ENCODE results near the gene ARHGEF7.
"Not testable (repeated sequence)": the region's sequence is repeated elsewhere in the genome, so short reads cannot be mapped to it uniquely, and the experiment has no call there.

Gene ARHGEF7

GRCh38 chr13:111071120-111071519 is 44.0 kb upstream of the ARHGEF7 start:
- H2BK120ac ChIP-seq (ENCODE audit: insufficient read depth, low read length, poor library complexity); H2AK5ac ChIP-seq (ENCODE audit: low read length); H3K9me3 ChIP-seq (ENCODE audit: insufficient read depth, low read depth, low read length); H3K27me3 ChIP-seq (ENCODE audit: insufficient read depth, low read length); H2AFZ ChIP-seq (ENCODE audit: insufficient read depth, low read length, poor library complexity); H2BK12ac ChIP-seq (ENCODE audit: low read length); H3K23ac ChIP-seq (ENCODE audit: low read length); H3K4me3 ChIP-seq (ENCODE audit: low read depth, low read length); H3K18ac ChIP-seq (ENCODE audit: low read length); H2BK5ac ChIP-seq (ENCODE audit: low read depth, low read length, poor library complexity); H3K79me2 ChIP-seq (ENCODE audit: control insufficient read depth, insufficient read depth, low read length, poor library complexity); H4K8ac ChIP-seq (ENCODE audit: low read depth, low read length); H4K12ac ChIP-seq (ENCODE audit: low read depth, low read length); H3K79me1 ChIP-seq (ENCODE audit: low read length); H3K4ac ChIP-seq (ENCODE audit: low read depth, low read length); H3K36me3 ChIP-seq (ENCODE audit: control insufficient read depth in 1 of 2, insufficient read depth in 2 of 2, low read length in 2 of 2); H3K4me1 ChIP-seq (ENCODE audit: control insufficient read depth in 1 of 2, insufficient read depth in 2 of 2, low read length in 2 of 2); H3K4me2 ChIP-seq (ENCODE audit: low read length); H3K14ac ChIP-seq (ENCODE audit: low read length); H3K9ac ChIP-seq (ENCODE audit: low read length); H3K27ac ChIP-seq (ENCODE audit: low read depth, low read length); H4K91ac ChIP-seq (ENCODE audit: low read depth, low read length): not testable (repeated sequence)
- peak; percentile 42 to 78 for DNase-seq
- no CpG with 5 or more reads among the region's 4 CpGs for WGBS (ENCODE audit: extremely low coverage, insufficient coverage, insufficient read length)

GRCh38 chr13:111071526-111071925 is 43.6 kb upstream of the ARHGEF7 start:
- not testable (repeated sequence) for H3K27me3 ChIP-seq (ENCODE audit: insufficient read depth, low read length); H3K4me2 ChIP-seq (ENCODE audit: low read length); H4K91ac ChIP-seq (ENCODE audit: low read depth, low read length); H3K36me3 ChIP-seq (ENCODE audit: control insufficient read depth in 1 of 2, insufficient read depth in 2 of 2, low read length in 2 of 2); H2AFZ ChIP-seq (ENCODE audit: insufficient read depth, low read length, poor library complexity); H3K9ac ChIP-seq (ENCODE audit: low read length); H4K12ac ChIP-seq (ENCODE audit: low read depth, low read length); H3K4me3 ChIP-seq (ENCODE audit: low read depth, low read length); H3K9me3 ChIP-seq (ENCODE audit: insufficient read depth, low read depth, low read length); H3K14ac ChIP-seq (ENCODE audit: low read length); H3K4ac ChIP-seq (ENCODE audit: low read depth, low read length); H2AK5ac ChIP-seq (ENCODE audit: low read length); H2BK120ac ChIP-seq (ENCODE audit: insufficient read depth, low read length, poor library complexity); H3K4me1 ChIP-seq (ENCODE audit: control insufficient read depth in 1 of 2, insufficient read depth in 2 of 2, low read length in 2 of 2); H3K79me1 ChIP-seq (ENCODE audit: low read length); H3K23ac ChIP-seq (ENCODE audit: low read length); H2BK12ac ChIP-seq (ENCODE audit: low read length); H3K18ac ChIP-seq (ENCODE audit: low read length); H4K8ac ChIP-seq (ENCODE audit: low read depth, low read length); H2BK5ac ChIP-seq (ENCODE audit: low read depth, low read length, poor library complexity); H3K27ac ChIP-seq (ENCODE audit: low read depth, low read length); H3K79me2 ChIP-seq (ENCODE audit: control insufficient read depth, insufficient read depth, low read length, poor library complexity)
- peak in 1 of 2 donors; percentile 52 for DNase-seq
- no CpG with 5 or more reads among the region's 7 CpGs for WGBS (ENCODE audit: extremely low coverage, insufficient coverage, insufficient read length)

- peak in 1 of 2 donors; percentile 20 for DNase-seq
- H4K12ac ChIP-seq (ENCODE audit: low read depth, low read length): no peak overlapping the region
- H4K91ac ChIP-seq (ENCODE audit: low read depth, low read length): no peak overlapping the region
- no peak overlapping the region for H3K4me2 ChIP-seq (ENCODE audit: low read length)
- H2BK12ac ChIP-seq (ENCODE audit: low read length): no peak overlapping the region
- H3K4me1 ChIP-seq (ENCODE audit: control insufficient read depth in 1 of 2, insufficient read depth in 2 of 2, low read length in 2 of 2): no peaks in the 10 kb centered on the region
- no peak overlapping the region for H2BK120ac ChIP-seq (ENCODE audit: insufficient read depth, low read length, poor library complexity)
- no peaks in the 10 kb centered on the region for H3K79me2 ChIP-seq (ENCODE audit: control insufficient read depth, insufficient read depth, low read length, poor library complexity)
- no peak overlapping the region for H2AK5ac ChIP-seq (ENCODE audit: low read length)
- no peak overlapping the region for H3K4ac ChIP-seq (ENCODE audit: low read depth, low read length)
- no peaks in the 10 kb centered on the region for H3K36me3 ChIP-seq (ENCODE audit: control insufficient read depth in 1 of 2, insufficient read depth in 2 of 2, low read length in 2 of 2)
- no peak overlapping the region for H4K8ac ChIP-seq (ENCODE audit: low read depth, low read length)
- no peak overlapping the region for H3K9ac ChIP-seq (ENCODE audit: low read length)
- H3K79me1 ChIP-seq (ENCODE audit: low read length): no peaks in the 10 kb centered on the region
- H3K9me3 ChIP-seq (ENCODE audit: insufficient read depth, low read depth, low read length): peaks cover 4% of the 10 kb centered on the region
- H3K27ac ChIP-seq (ENCODE audit: low read depth, low read length): no peak overlapping the region
- no peak overlapping the region for H3K18ac ChIP-seq (ENCODE audit: low read length)
- no peak overlapping the region for H3K14ac ChIP-seq (ENCODE audit: low read length)
- no peak overlapping the region for H2AFZ ChIP-seq (ENCODE audit: insufficient read depth, low read length, poor library complexity)
- no peak overlapping the region for H3K23ac ChIP-seq (ENCODE audit: low read length)
- whole genome bisulfite sequencing (ENCODE audit: extremely low coverage, insufficient coverage, insufficient read length): no CpG with 5 or more reads among the region's 3 CpGs
- H2BK5ac ChIP-seq (ENCODE audit: low read depth, low read length, poor library complexity): no peak overlapping the region
- no peaks in the 10 kb centered on the region for H3K27me3 ChIP-seq (ENCODE audit: insufficient read depth, low read length)
- H3K4me3 ChIP-seq (ENCODE audit: low read depth, low read length): no peak overlapping the region
Measured at GRCh38 chr13:111074826-111075225, 40.3 kb upstream of the ARHGEF7 start.

- Histone ChIP-seq H3K4me3 (ENCODE audit: low read depth, low read length) (no peak overlapping the region), H3K9ac (ENCODE audit: low read length) (no peak overlapping the region), H3K14ac (ENCODE audit: low read length) (no peak overlapping the region), H3K4me2 (ENCODE audit: low read length) (no peak overlapping the region), H2AFZ (ENCODE audit: insufficient read depth, low read length, poor library complexity) (no peak overlapping the region), H3K27ac (ENCODE audit: low read depth, low read length) (no peak overlapping the region), H2BK120ac (ENCODE audit: insufficient read depth, low read length, poor library complexity) (no peak overlapping the region), H3K36me3 (ENCODE audit: control insufficient read depth in 1 of 2, insufficient read depth in 2 of 2, low read length in 2 of 2) (no peaks in the 10 kb centered on the region), H4K8ac (ENCODE audit: low read depth, low read length) (no peak overlapping the region), H3K79me1 (ENCODE audit: low read length) (no peaks in the 10 kb centered on the region), H4K91ac (ENCODE audit: low read depth, low read length) (no peak overlapping the region), H3K4me1 (ENCODE audit: control insufficient read depth in 1 of 2, insufficient read depth in 2 of 2, low read length in 2 of 2) (no peaks in the 10 kb centered on the region), H3K9me3 (ENCODE audit: insufficient read depth, low read depth, low read length) (peaks cover 2% of the 10 kb centered on the region), H2BK5ac (ENCODE audit: low read depth, low read length, poor library complexity) (no peak overlapping the region), H3K79me2 (ENCODE audit: control insufficient read depth, insufficient read depth, low read length, poor library complexity) (no peaks in the 10 kb centered on the region), H3K4ac (ENCODE audit: low read depth, low read length) (no peak overlapping the region), H4K12ac (ENCODE audit: low read depth, low read length) (no peak overlapping the region), H3K23ac (ENCODE audit: low read length) (no peak overlapping the region), H3K18ac (ENCODE audit: low read length) (no peak overlapping the region), H2BK12ac (ENCODE audit: low read length) (no peak overlapping the region), H3K27me3 (ENCODE audit: insufficient read depth, low read length) (no peaks in the 10 kb centered on the region), H2AK5ac (ENCODE audit: low read length) (no peak overlapping the region)
- WGBS (ENCODE audit: extremely low coverage, insufficient coverage, insufficient read length): no CpG with 5 or more reads among the region's 11 CpGs
- no peak for DNase-seq
Measured at GRCh38 chr13:111076155-111077013, 38.7 kb upstream of the ARHGEF7 start.

All from trophoblast cell (in vitro differentiated cells and primary cell).